Caki2 (cell line): ENCODE measurements around the gene FBF1. TPM values are rescaled to one million over a fixed set of nuclear protein-coding genes. Genes with fewer than 3 reads are reported as not detected.
A peak's percentile ranks its signal among the peaks of the same experiment; 100 is the strongest.
"Not testable (repeated sequence)": the region's sequence is repeated elsewhere in the genome, so short reads cannot be mapped to it uniquely, and the experiment has no call there.

Source experiments
- DNase-seq: peaks from one replicate; pipeline ENCODE4 v3.0.0-alpha.2; 2015; ENCODE audit warnings: low read depth
- in situ Hi-C: cut with HindIII; loops from 2 replicates; pipeline ENCODE4 v1.10.0; 2016; ENCODE audit warnings: low sequenced_read_pairs, low pct_unique_long_range_greater_than_20kb, mixed read lengths
- total RNA-seq: library from RNA; depleted of rRNA; stranded (reverse); fragments of >200 nt; shearing (Covaris generic); gene quantifications from 2 replicates; pipeline ENCODE4 v1.2.3, GENCODE V29; 2014; ENCODE audit warnings: low replicate concordance; rRNA removed

The FBF1 gene, protein sequence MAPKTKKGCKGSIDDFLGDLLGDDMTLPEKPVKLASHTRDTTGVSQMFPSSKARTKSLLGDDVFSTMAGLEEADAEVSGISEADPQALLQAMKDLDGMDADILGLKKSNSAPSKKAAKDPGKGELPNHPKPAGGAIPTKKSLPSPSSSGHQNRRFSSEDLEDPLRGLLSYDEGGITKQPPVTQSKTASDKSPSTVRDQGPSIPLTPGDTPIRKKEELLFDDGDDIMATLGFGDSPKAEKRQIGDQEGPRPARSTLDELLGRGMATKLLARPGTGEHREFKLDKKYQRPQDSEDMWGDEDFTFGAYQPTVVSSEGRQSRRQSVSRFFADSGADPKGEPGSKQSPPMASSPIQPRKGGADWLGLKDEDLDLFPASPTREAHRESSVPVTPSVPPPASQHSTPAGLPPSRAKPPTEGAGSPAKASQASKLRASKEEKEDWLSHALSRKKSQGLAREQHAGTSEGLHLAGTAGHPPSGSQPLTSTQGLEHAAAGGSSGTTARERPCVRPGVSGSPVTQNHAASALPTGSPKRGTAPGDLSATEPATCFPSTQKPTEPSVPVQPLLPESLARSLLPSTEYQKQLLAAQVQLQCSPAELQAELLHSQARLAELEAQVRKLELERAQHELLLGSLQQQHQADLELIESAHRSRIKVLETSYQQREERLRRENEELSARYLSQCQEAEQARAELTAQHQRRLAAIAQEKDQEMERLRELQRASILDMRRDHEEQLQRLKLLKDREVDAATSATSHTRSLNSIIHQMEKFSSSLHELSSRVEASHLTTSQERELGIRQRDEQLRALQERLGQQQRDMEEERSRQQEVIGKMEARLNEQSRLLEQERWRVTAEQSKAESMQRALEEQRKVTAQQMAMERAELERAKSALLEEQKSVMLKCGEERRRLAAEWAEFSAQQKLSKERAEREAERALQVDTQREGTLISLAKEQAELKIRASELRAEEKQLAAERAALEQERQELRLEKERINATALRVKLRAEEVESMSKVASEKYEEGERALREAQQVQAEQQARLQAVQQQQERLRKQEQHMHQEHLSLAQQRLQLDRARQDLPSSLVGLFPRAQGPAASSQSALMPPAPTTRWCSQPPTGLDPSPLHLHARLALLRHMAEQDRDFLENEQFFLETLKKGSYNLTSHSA
- total RNA-seq, result 14.2 and 19.6 TPM in 2 replicates

DNA sequence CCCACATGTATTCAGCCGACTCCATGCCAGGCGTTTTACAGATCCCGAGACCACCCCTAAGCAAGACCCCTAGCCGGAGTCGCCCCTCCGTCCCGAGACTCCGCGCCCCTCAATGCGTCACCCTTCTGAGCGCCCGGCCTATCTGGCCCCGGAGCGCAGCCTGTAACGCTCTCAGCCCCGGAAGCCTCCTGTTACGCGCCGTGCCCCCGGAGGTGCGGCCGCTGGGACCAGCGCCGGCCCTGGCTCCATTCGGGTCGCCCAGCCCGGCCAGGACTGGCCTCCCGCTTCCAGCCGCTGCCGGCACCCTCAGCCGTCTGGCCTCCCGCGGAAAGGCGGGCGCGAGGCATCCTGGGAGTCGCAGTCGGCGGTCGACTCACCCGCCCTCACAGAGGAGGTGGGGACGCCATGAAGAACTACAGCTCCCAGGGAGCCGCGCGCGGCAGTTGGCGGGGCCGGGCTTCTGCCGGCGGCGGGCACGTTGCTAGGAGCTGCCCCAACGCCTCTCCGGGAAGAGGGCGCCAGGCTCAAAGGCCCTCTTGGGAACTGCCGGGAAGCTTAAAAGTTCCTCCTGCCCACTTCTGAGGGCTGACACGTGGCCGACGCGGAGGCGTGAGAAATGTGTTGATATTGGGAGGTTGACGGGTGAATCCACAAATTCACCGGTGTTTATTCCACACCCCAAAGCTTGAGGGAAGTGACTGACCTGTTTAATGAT lies at the start of gene FBF1:
FBF1 (minus strand) TSS at position 316 of the 715 bp plus-strand sequence. CDS start 2,893 bp downstream, outside the sequence.
- peak; percentile 95 for DNase-seq
- in situ Hi-C loops, result no loop called here

DNA sequence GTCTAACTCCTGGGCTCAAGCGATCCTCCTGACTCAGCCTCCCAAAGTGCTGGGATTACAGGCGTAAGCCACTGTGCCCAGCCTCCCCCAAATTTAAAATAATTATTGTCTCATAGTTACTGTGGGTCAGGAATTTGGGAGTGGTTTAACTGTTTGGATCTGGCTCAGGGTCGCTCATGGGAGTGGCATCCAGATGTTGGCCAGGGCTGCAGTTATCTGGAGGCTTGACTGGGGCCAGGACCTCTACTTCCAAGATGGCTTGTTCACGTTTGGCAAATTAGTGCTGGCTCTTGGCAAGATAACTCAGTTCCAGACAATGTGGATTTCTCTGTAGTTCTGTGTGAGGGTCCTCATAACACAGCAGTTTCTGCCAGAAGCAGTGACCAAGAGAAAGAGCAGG lies 46.2 kb upstream of the FBF1 start:
- in situ Hi-C loops, result no loop called here
- no peak for DNase-seq

DNA sequence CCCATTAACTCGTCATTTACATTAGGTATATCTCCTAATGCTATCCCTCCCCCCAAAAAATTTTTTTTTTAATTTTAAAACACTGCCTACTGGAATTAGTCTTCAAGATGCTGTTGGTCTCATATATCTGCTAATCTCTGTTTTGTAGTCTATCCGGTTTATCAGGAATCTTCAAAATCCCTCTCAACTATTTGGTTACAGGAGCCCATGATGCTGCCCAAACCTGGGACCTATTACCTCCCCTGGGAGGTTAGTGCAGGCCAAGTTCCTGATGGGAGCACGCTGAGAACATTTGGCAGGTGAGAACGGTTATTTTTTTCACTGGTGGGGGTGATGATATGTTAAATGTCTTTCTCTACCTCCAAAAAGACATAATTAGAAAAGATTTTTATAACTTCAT lies 45.1 kb upstream of the FBF1 start:
- no peak for DNase-seq
- in situ Hi-C loops, result no loop called here

DNA sequence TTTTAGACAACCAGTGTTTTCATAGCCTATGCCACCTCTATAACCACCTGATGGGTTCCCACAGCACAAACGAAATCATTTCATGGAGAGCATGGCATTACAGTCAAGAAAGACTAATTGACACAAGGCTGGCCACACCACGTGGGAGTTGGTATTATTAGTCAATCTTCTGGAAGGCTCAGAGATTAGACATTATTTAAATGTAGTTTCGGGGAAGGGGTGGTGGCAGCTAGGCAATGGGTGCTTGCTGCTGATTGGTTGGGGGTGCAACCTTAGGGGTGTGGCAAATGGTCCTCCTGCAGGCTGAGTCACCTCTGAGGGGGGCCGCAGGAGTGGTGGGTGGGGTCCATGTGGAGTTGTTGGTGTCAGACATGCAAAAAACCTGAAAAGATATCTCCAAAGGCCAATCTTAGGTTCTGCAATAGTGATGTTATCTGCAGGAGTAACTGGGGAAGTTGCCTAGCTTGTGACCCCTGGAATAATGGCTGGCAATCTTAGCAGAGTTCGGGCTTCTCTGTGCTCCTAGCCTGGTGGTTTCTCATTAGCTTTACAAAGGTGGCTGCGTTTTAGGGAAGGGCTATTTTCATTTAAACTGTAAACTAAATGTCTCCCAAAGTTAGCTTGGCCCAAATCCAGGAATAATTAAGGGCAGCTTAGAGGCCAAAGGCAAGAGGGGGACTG lies 42.8 kb upstream of the FBF1 start:
- peak; percentile 62 for DNase-seq
- in situ Hi-C loops, result no loop called here

DNA sequence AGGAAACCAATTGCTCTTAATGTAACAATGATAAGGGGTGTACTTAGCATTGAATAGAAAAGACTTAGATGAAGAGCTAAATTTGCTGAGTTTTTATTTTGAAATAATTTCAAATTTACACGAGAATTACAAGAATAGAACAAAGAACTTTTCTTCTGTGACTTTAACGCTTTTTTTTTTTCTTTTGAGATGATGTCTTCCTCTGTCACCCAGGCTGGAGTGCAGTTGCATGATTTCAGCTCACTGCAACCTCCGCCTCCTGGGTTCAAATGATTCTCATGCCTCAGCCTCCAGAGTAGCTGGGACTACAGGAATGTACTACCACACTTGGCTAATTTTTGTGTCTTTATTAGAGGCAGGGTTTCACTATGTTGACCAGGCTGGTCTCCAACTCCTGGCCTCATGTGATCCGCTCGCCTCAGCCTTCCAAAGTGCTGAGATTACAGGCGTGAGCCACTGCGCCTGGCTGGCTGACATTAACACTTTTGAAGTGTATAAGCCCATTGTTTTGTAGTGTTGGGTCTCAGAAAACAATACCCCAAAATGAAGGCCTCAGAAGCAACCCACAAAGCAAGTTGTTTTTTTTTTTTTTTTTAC lies 40.3 kb upstream of the FBF1 start:
- in situ Hi-C loops, result no loop called here
- no peak for DNase-seq

DNA sequence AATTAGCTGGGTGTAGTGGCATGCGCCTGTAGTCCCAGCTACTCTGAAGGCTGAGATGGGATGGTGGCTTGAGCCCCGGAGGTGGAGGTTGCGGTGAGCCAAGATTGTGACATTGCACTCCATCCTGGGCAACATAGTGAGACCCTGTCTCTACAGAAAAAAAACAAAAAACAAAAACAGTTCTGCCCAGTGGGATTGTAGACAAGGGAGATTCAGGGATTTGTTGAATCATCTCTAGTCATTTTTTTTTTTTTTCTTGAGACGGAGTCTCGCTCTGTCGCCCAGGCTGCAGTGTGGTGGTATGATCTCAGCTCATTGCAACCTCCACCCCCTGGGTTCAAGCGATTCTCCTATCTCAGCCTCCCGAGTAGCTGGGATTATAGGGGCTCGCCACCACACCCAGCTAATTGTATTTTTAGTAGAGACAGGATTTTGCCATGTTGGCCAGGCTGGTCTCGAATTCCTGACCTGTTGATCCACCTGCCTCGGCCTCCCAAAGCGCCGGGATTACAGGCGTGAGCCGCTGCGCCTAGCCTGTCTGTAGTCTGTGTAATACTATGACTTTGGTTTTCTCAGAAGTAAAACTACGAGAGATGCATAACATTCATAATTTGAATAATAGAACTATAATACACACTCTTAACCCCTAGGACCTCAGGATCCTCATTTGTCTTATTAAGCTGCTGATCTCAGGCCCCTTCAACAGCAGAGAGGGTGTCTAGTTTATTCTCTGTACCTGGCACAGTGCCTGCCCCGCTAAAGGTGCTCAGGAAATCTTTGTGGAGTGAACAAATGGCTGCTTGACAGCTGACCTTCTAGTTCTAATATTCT lies 39.6 kb upstream of the FBF1 start:
- DNase-seq, result peak; percentile 70
- in situ Hi-C loops, result no loop called here

DNA sequence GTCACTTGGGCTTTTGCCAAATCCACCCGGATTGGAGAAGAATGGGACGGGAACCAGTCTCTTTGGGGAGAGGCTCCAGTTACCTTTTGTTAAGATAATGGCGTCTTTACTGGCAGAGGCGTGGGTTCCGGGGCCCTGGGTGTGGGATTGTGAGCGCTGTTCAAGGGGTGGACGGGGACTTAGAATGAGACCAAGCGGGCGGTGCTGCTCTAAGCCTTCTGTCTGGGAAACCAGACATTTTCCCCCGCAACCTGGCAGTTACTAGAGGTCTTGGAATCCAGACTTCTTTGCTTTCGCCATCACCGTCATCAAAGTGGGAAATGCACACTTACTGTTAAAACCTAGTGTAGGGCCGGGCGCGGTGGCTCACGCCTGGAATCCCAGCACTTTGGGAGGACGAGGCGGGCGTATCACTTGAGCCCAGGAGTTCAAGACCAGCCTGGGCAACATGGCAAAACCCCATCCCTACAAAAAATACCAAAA lies 38.9 kb upstream of the FBF1 start:
- DNase-seq, result no peak
- in situ Hi-C loops, result no loop called here

DNA sequence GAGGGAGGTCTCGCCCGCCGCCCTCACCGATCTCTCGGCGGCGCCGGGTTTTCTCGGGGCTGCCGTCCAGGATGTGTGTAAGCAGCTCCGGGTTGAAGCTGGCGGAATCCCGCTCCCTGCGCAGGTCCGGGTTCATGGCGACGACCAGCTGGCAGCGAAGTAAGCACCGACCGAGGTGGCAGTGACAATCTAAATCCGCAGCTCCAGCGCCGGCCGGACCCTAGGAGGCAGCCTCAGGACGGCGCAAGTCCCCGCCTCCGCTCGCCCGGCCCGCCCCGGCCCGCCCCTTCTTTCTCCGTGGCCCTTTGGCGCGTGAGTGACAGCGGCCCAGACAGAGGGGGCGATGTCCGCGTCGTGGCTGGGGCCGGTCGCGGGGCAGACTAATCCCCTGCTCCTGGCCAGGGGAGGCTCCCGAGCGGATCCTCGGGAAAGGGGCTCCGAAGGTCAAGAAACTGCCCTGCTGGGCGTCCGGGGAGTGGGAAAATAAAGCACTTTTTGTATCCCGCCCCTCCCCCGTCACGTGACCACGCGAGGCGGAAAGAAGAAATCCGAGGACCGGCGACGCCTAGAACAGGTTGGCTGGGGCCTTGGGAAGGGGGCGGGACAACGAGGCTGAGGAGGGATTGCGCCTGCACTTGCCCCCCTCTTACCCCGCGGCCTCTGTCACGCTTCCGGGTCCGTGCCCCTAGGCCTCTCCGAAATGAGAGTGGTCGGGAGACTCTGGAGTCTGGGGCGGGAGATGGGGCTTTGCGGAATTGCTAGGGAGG lies 38.3 kb upstream of the FBF1 start, which contains the start of the genes ACOX1 and TEN1:
ACOX1 (minus strand) TSS at position 229 of the 767 bp plus-strand sequence; CDS start at position 136, 93 bp downstream.
TEN1 (plus strand) TSS at position 303 of the 767 bp plus-strand sequence. CDS start 6,953 bp downstream, outside the sequence.
- in situ Hi-C loops, result no loop called here

DNA sequence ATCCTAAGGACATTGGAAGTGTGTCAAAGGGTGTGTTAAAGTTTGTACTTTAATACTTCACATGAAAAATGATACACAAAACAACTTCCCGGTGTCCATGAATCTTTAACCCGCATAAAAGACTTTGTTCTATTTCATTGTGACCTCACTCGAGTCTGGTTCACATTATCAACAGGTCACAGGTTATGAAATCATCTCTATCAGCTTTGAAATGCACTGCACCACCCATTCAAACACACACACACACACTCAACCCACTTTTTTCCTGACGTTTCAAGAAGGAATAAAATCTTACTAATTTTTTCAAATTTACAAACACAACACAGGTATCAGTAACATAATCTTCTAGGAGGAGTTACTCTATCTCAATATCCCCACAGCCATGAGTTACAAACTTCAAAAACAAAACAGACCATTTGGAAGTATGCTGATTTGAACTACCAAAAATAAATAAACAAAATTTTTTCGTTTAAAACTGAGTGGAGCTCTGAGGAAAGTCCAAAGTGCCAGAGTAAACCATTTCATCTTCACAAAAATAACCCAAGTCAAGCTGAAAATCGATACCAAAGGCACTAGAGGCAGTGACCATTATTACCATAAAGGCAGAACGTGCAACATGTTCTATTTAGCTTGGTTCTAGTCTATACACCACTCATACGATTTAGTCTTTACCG lies 35.5 kb upstream of the FBF1 start:
- no peak for DNase-seq
- in situ Hi-C loops, result no loop called here

More for the DNA sequence above, 38.3 kb upstream of the FBF1 start, which contains the start of the genes ACOX1 and TEN1:
- peak; percentile 98 for DNase-seq

DNA sequence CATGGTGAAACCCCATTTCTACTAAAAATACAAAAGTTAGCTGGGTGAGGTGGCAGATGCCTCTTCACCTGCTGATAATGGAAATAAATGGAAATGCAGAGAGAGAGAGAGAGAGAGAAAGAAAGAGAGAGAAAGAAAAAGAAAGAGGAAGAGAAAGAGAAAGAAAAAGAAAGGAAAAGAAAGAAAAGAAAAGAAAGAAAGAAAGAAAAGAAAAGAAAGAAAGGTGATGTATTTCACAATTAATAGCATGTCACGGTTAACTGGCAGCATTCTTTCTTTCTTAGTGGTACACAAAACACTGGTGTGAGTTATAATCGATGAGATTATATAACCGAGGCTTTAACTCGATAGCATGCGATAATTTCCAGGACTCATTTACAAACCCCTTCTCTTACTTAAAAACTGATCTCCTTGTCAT lies 34.9 kb upstream of the FBF1 start:
- DNase-seq, result no peak
- in situ Hi-C loops, result no loop called here

DNA sequence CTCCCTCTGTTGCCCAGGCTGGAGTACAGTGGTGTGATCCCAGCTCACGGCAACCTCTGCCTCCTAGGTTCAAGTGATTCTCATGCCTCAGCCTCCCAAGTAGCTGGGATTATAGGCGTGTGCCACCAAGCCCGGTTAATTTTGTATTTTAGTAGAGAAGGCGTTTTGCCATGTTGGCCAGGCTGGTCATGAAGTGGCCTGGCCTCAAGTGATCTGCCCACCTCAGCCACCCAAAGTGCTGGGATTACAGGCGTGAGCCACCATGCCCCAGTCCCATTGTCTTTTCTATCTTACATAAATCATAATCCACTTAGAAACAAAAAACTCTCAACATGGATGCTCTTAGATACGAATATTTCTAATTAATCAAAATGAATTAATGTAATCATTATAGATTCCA lies 34.3 kb upstream of the FBF1 start:
- DNase-seq, in situ Hi-C loops: not testable (repeated sequence)

DNA sequence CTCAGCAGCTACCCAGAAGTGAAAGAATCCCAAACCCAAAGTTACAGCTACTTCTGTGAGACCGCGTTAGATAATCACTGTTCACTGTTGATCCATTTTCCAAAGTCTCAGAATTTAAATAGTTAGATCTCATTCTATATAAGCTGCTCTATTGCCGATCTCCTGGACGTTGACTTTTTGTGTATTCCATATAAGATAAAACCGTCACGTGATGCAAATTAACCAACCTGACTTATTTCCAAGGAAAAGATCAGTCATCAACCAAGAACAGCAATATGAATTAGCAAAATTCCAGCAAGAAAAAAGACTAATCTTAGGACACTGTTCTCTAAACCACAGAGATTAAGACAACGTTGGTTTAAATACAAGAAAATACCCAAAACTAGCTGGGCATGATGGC lies 29.8 kb upstream of the FBF1 start:
- in situ Hi-C loops, result no loop called here
- DNase-seq, result no peak

DNA sequence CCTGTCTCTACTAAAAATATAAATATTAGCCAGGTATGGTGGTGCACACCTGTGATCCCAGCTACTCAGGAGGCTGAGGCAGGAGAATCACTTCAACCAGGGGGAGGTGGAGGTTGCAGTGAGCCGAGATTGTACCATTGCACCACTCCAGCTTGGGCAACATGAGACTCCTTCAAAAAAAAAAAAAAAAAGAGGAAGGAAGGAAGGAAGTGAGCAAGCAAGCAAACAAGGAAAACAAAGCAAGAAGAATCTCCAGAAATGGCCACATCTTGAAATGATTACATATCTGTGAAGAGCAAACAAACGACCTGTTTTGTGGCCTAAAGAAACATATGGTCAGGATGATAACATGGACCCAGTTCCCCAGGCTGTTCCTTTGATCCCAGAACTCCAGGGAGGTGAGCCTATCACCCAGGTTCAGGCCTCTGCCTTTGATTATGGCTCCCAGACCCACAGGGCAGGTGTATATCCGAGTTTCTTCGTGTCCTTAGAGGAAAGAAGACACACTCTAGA lies 29.2 kb upstream of the FBF1 start:
- DNase-seq, result no peak
- in situ Hi-C loops, result no loop called here

DNA sequence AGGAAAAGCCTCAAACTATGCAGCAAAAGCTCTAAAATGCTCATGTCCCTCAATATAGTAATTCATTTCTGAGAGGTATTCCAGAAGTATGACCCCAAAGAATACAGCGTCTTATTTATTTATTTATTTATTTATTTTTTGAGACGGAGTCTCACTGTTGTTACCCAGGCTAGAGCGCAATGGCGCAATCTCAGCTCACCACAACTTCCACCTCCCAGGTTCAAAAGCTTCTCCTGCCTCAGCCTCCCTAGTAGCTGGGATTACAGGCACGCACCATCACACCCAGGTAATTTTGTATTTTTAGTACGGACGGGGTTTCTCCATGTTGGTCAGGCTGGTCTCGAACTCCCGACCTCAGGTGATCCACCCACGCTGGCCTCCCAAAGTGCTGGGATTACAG lies 28.2 kb upstream of the FBF1 start:
- in situ Hi-C loops, DNase-seq: not testable (repeated sequence)

DNA sequence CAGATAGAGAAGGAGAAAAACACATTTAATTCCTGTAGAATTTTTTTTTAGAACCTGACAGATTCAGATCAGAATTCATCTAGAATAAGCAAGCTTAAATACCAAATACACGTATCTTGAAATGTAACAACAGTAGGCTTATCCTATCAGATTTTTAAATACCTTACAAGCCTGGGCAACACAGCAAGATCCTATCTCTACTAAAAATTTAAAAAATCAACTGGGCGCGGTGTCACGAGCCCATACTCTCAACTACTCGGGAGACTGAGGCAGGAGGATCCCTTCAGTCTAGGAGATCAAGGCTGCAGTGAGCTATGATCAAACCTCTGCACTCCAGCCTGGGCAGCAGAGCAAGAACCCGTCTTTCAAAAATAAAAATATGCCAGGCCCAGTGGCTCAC lies 24.6 kb upstream of the FBF1 start:
- in situ Hi-C loops, result no loop called here
- DNase-seq, result no peak
